Mammary epithelial cell (primary cell): ENCODE data around the gene FSTL4.

Experiments used
- EZH2 ChIP-seq: IDR thresholded peaks from 2 replicates; pipeline ENCODE4 v1.6.1; 2012; ENCODE audit warnings: low read length, inconsistent platforms, borderline replicate concordance
- TF ChIP-seq, protein P1 (sequence below), 2 donors: IDR thresholded peaks in 1 of 2; conservative IDR thresholded peaks in 1 of 2; 2 replicates each; pipeline ENCODE4 v1.5.1; 2011 to 2012; ENCODE audit warnings: inconsistent platforms in 2 of 2, low read length in 2 of 2, mild to moderate bottlenecking in 2 of 2, control low read depth in 1 of 2, low read depth in 1 of 2; ENCODE audit not compliant: insufficient read depth in 1 of 2; ENCODE audit errors: extremely low read depth in 1 of 2

DNA sequence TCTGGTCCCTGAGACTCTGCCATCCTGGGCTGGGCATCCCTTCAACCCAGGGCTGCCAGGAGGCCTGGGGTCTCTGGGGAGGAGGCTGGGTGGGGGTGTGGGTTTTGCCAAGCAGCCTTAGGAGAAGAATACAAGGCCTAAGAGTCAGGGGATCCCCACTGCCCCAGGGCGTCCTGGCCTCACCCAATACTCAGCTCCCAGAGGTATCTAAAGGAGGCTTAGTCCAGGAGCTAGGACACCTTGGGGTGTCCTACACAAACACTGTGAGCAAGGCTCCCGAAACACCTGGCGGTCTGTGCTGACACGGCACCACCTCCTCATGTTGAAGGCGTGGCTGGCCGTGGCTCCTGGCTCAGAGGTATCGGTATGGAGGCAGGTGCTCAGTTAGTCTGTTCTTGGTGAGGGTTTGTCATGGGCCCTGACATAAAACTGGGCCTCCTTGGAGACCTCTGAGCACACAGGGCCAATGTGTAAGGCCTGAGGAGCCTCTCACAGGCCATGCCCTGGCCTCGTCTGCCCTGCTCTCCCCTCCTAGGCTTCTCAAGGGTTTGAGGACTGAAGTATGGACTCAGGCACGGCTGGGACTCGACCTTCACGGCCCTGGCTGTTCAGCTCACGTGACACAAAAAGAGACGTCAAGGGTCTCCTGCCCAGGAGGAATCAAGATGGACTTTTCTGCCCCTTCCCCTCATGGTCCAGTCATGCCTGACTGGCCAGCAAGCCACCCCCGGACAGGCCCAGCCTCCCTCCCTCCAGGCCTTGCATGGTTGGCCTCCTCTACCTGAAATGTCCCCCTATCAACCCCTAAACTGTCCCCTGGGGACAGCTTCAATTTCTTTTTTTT lies 277.3 kb downstream of the FSTL4 start:
- TF ChIP-seq, protein P1, sequence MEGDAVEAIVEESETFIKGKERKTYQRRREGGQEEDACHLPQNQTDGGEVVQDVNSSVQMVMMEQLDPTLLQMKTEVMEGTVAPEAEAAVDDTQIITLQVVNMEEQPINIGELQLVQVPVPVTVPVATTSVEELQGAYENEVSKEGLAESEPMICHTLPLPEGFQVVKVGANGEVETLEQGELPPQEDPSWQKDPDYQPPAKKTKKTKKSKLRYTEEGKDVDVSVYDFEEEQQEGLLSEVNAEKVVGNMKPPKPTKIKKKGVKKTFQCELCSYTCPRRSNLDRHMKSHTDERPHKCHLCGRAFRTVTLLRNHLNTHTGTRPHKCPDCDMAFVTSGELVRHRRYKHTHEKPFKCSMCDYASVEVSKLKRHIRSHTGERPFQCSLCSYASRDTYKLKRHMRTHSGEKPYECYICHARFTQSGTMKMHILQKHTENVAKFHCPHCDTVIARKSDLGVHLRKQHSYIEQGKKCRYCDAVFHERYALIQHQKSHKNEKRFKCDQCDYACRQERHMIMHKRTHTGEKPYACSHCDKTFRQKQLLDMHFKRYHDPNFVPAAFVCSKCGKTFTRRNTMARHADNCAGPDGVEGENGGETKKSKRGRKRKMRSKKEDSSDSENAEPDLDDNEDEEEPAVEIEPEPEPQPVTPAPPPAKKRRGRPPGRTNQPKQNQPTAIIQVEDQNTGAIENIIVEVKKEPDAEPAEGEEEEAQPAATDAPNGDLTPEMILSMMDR (conservative IDR thresholded peaks at IDR 0.05 in 1 of 2, IDR thresholded peaks at IDR 0.05 in 1 of 2; ENCODE audit: extremely low read depth in 1 of 2, insufficient read depth in 1 of 2, low read depth in 1 of 2, low read length in 2 of 2) = no peak
- no peak for TF ChIP-seq EZH2
